GM12872 (cell line): ENCODE measurements around the gene DHX35.

Source experiments
- CTCF ChIP-seq: IDR thresholded peaks from 3 replicates; pipeline ENCODE4 v1.5.1; 2011; ENCODE audit warnings: low read depth, mild to moderate bottlenecking, low read length, moderate library complexity; ENCODE audit not compliant: insufficient read depth

DHX35 gene

GRCh38 chr20:38968090-38968489, 5.9 kb downstream of the DHX35 start:
- no peak for TF ChIP-seq CTCF

- TF ChIP-seq CTCF = no peak
Observed at GRCh38 chr20:38969708-38970107, 7.6 kb downstream of the DHX35 start.

DNA sequence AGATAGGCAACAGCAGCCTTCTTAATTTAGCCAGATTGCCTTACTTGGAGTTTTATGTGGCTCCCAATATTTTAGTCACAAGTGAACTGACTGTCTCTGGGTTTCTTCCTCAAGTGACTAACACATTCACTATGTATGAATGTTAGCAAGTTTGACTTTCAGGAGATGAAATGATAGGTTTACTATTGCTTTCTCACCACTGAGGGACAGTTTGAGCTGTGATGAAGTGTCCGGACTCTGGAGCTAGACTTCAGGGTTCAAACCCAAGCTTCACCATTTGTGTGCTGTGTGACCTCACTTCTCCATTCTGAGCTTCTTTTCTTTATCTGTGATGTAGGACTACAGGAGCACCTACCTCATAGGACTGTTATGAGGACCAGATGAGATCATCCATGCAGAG, 8.2 kb downstream of the DHX35 start:
- TF ChIP-seq CTCF = no peak

DNA sequence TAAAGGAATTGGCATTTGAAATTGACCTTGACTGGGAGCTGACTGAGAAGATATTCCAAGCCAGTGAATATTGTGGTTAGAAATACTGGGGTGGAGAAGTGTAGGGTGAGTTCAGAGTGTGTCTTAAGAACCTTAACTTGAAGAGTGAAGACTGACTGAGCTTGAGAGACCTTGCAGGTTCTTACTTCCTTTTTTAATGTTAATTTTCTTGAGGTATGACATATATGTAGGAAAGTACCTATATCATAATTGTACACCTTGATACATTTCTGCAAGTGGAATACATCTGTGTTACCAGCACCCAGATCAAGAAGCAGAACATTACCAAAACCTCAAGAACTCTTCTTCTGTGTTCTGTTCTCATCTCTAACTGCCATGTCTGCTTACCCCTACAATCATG, 11.0 kb downstream of the DHX35 start:
- TF ChIP-seq CTCF = no peak

DNA sequence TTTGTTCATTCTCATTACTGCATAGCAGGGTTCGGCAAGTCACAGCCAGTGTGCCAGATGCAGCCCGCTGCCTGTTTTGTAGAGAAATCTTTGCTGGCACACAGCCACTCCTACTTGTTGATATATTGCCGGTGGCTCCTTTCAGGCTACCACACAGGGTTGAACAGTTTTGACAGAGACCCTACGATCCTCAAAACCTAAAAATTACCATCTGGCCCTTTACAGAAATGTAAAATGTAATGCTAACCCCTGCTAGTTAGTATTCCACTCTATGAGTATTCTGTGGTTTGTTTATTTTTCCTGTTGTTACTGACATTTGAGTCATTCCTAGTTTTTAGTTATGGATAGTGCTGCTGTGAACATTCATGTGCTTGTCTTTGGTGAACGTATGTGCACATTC, 11.5 kb downstream of the DHX35 start:
- TF ChIP-seq CTCF = no peak

DNA sequence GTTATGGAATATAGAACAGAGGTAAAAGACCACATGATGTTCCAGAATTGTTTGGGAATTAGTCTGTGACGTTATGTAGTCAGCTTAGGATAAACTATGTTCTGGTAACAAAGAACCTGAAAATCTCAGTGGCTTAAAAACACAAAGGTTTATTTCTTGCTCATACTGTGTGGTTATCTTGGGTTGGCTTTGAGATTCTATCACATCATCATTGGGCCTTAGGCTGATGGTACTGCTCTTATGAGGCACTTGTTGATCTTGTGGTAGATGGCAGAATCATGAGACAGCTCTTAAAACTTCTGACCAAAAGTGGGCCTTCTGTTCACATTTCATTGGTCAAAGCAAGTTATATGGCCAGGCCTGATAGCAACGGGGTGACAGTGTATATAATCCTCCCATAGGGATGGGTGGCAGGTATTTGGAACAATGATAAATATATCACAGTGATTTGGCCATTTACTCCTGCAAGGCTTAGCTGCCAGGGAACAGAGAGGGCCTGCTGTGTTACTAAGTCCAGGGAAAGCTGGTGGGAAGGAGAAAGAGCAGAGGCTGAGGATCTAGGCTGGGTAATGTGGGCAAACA, 13.5 kb downstream of the DHX35 start:
- TF ChIP-seq CTCF = no peak

DNA sequence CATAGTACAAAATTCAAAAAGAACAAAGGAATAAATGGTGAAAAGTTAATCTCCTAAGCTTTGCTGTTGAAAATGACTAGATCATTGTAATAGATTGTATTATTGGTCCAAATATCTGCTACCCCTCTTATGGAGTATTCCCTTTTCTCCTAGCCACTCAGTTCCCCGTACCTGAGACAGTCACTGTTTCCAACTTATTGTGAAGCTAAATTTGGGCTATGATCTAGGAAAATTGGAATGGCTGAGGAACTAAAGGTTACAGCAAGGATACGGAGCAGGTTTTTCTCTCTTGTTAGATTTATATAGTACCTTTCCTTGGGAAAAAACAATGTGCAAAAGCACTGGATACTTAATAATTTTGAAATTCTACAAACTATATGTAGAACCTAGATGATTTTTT, 17.3 kb downstream of the DHX35 start:
- TF ChIP-seq CTCF = no peak
